PC-3 (cell line): ENCODE data around the gene GNG4. TPM values are rescaled to one million over a fixed set of nuclear protein-coding genes. Genes with fewer than 3 reads are reported as not detected.

Source experiments
- ATAC-seq: fragments of 200-7000 bp; cut with Tn5 transposase; 2 replicates; pipeline ENCODE4 v1.9.1; 2020; ENCODE audit warnings: mild to moderate bottlenecking, moderate library complexity
- BruUV-seq: library from RNA; stranded (reverse); fragments of 400-500 nt; replicated peaks from 2 replicates; lab custom pipeline; 2021; lab: Mats Ljungman, UMichigan
- CTCF ChIA-PET: fragments of 300-600 bp; sonication (Branson Sonifier 250); formaldehyde crosslinking; loops from one replicate; lab custom pipeline; 2022; ENCODE audit warnings: antibody characterized with exemption; lab: Charles Lee
- POLR2A ChIA-PET: fragments of 300-600 bp; sonication (Branson Sonifier 250); formaldehyde crosslinking; loops from one replicate; lab custom pipeline; 2022; ENCODE audit warnings: antibody characterized with exemption; ENCODE audit not compliant: unreplicated experiment; lab: Charles Lee
- DNase-seq: peaks from one replicate; pipeline ENCODE4 v3.0.0-alpha.2; 2015
- H2AFZ ChIP-seq: fragments of 300-600 bp; sonication (generic); 2 replicates; pipeline ENCODE4 v1.6.0; 2016; ENCODE audit warnings: antibody characterized with exemption, low read length
- H3F3A ChIP-seq: fragments of 300-600 bp; sonication (generic); one replicate; pipeline ENCODE4 v1.6.0; 2017; ENCODE audit warnings: antibody characterized with exemption, low read length, control low read depth, mild to moderate bottlenecking; ENCODE audit not compliant: unreplicated experiment
- H3K27ac ChIP-seq: fragments of 300-600 bp; sonication (generic); 2 replicates; pipeline ENCODE4 v1.5.1; 2016; ENCODE audit warnings: mild to moderate bottlenecking, low read length
- H3K27me3 ChIP-seq: fragments of 300-600 bp; sonication (generic); 2 replicates; pipeline ENCODE4 v1.6.1; 2016; ENCODE audit warnings: low read length, mixed read lengths
- H3K36me3 ChIP-seq: fragments of 300-600 bp; sonication (generic); 2 replicates; pipeline ENCODE4 v1.6.1; 2016; ENCODE audit warnings: low read depth, mixed run types, low read length, mixed read lengths
- H3K4me1 ChIP-seq: fragments of 300-600 bp; sonication (generic); 2 replicates; pipeline ENCODE4 v1.5.1; 2016; ENCODE audit warnings: low read length; ENCODE audit not compliant: insufficient read depth
- H3K4me2 ChIP-seq: fragments of 300-600 bp; sonication (generic); 2 replicates; pipeline ENCODE4 v1.6.0; 2016; ENCODE audit warnings: low read length
- H3K4me3 ChIP-seq: fragments of 300-600 bp; sonication (generic); 2 replicates; pipeline ENCODE4 v1.5.1; 2016; ENCODE audit warnings: mild to moderate bottlenecking, low read length, mixed read lengths
- H3K79me2 ChIP-seq: fragments of 300-600 bp; sonication (generic); 2 replicates; pipeline ENCODE4 v1.6.1; 2017; ENCODE audit warnings: low read length, mixed read lengths
- H3K9ac ChIP-seq: fragments of 300-600 bp; sonication (generic); 2 replicates; pipeline ENCODE4 v1.6.0; 2016; ENCODE audit warnings: mild to moderate bottlenecking, low read length
- H3K9me2 ChIP-seq: fragments of 300-600 bp; sonication (generic); replicated peaks from 2 replicates; pipeline ENCODE4 v1.6.1; 2016; ENCODE audit warnings: mixed run types, low read length, mixed read lengths
- H3K9me3 ChIP-seq: fragments of 300-600 bp; sonication (generic); 2 replicates; pipeline ENCODE4 v1.6.1; 2016; ENCODE audit warnings: low read length, mixed read lengths
- H4K20me1 ChIP-seq: fragments of 300-600 bp; sonication (generic); 2 replicates; pipeline ENCODE4 v1.6.1; 2016; ENCODE audit warnings: low read length, mixed read lengths
- CTCF ChIP-seq: fragments of 300-600 bp; sonication (generic); conservative IDR thresholded peaks from 2 replicates; pipeline ENCODE4 v1.5.1; 2017; ENCODE audit warnings: antibody characterized with exemption, low read depth, mild to moderate bottlenecking, low read length
- EZH2 ChIP-seq: fragments of 300-600 bp; sonication (generic); IDR thresholded peaks from one replicate; pipeline ENCODE4 v1.6.1; 2017; ENCODE audit warnings: antibody characterized with exemption, mild to moderate bottlenecking, low read length; ENCODE audit not compliant: unreplicated experiment
- EZH2phosphoT487 ChIP-seq: fragments of 300-600 bp; sonication (generic); IDR thresholded peaks from 2 replicates; pipeline ENCODE4 v1.6.1; 2018; ENCODE audit warnings: mild to moderate bottlenecking, antibody characterized with exemption, low read length, borderline replicate concordance
- intact Hi-C: fragments of 100-400 bp; cut with micrococcal nuclease; formaldehyde crosslinking; loops from 2 replicates; pipeline ENCODE4 v1.9.0; 2023
- total RNA-seq: library from RNA; depleted of rRNA; stranded (reverse); fragments of >200 nt; gene quantifications from 2 replicates; pipeline ENCODE4 v1.2.3, GENCODE V29; 2014

GNG4 gene
- total RNA-seq, 1 experiment from 2014 or later: 0.80 TPM

GRCh38 chr1:235679005-235679404, 29.4 kb upstream of the GNG4 start:
- Histone ChIP-seq H4K20me1 (no peaks in the 10 kb centered on the region), H2AFZ (no peak overlapping the region), H3K4me2 (no peak overlapping the region), H3K79me2 (no peaks in the 10 kb centered on the region), H3K4me1 (no peaks in the 10 kb centered on the region), H3K27ac (no peak overlapping the region), H3K4me3 (no peak overlapping the region), H3K9ac (no peak overlapping the region), H3K9me3 (no peaks in the 10 kb centered on the region), H3K9me2 (no peaks in the 10 kb centered on the region), H3F3A (no peaks in the 10 kb centered on the region), H3K36me3 (peaks cover 28% of the 10 kb centered on the region), H3K27me3 (no peaks in the 10 kb centered on the region)
- no TSS peak for BruUV-seq
- CTCF ChIA-PET: no interaction called here
- TF ChIP-seq CTCF (no peak), EZH2 (no peak), EZH2phosphoT487 (no peak)
- intact Hi-C loops: no loop called here
- no peak for DNase-seq
- POLR2A ChIA-PET: no interaction called here
- no peak for ATAC-seq

GRCh38 chr1:235675152-235675890, 25.7 kb upstream of the GNG4 start:
- no peak overlapping the region for H3K27ac ChIP-seq
- no peak overlapping the region for H3K9ac ChIP-seq
- no peaks in the 10 kb centered on the region for H3F3A ChIP-seq
- no peaks in the 10 kb centered on the region for H4K20me1 ChIP-seq
- BruUV-seq: no TSS peak
- no peak overlapping the region for H3K4me3 ChIP-seq
- H3K9me2 ChIP-seq: no peaks in the 10 kb centered on the region
- DNase-seq: no peak
- no peak overlapping the region for H2AFZ ChIP-seq
- POLR2A ChIA-PET: no interaction called here
- H3K4me1 ChIP-seq: no peaks in the 10 kb centered on the region
- 0 out of 2 replicates have a peak, but pooled peaks cover 5% of the 10 kb centered on the region for H3K9me3 ChIP-seq
- H3K27me3 ChIP-seq: no peaks in the 10 kb centered on the region
- CTCF ChIA-PET: interaction anchor here (0.7 kb wide), 1 partner anchor 56 kb away, joined by 3 read pairs; no protein-coding TSS in a partner anchor
- intact Hi-C loops: no loop called here
- H3K4me2 ChIP-seq: no peak overlapping the region
- no peak for ATAC-seq
- no peaks in the 10 kb centered on the region for H3K79me2 ChIP-seq
- TF ChIP-seq CTCF: no peak
- no peak for TF ChIP-seq EZH2phosphoT487
- TF ChIP-seq EZH2: no peak
- H3K36me3 ChIP-seq: peaks cover 48% of the 10 kb centered on the region

- intact Hi-C loops: no loop called here
- no peak for DNase-seq
- Histone ChIP-seq H3K9ac (no peak overlapping the region), H3F3A (no peaks in the 10 kb centered on the region), H3K4me1 (no peaks in the 10 kb centered on the region), H3K36me3 (peaks cover 61% of the 10 kb centered on the region), H3K9me3 (peaks cover 15% of the 10 kb centered on the region; the same call in 1 of the 2 replicates), H3K27ac (no peak overlapping the region), H3K4me3 (no peak overlapping the region), H2AFZ (no peak overlapping the region), H3K27me3 (no peaks in the 10 kb centered on the region), H3K79me2 (no peaks in the 10 kb centered on the region), H3K9me2 (no peaks in the 10 kb centered on the region), H4K20me1 (no peaks in the 10 kb centered on the region), H3K4me2 (no peak overlapping the region)
- TF ChIP-seq EZH2 (no peak), CTCF (no peak), EZH2phosphoT487 (no peak)
- POLR2A ChIA-PET: no interaction called here
- CTCF ChIA-PET: no interaction called here
- ATAC-seq: no peak
- BruUV-seq: no TSS peak
These were observed 24.4 kb upstream of the GNG4 start for GRCh38 chr1:235673981-235674380.
